Testis (tissue), 2 donors: Measurements from ENCODE around the gene NKAIN2.

Experiments
- POLR2A ChIP-seq: fragments of 450-650 bp; IDR thresholded peaks from one replicate; pipeline ENCODE4 v1.6.1; 2017; ENCODE audit warnings: antibody characterized with exemption, mild to moderate bottlenecking, moderate library complexity
- TF ChIP-seq, protein P1 (sequence below), 3 experiments: fragments of 450-650 bp in 2 of 3; fragments of 200-600 bp in 1 of 3; sonication (generic) in 1 of 3; IDR thresholded peaks; one replicate each; pipeline ENCODE4 v1.5.1; 2016 to 2019; ENCODE audit warnings: antibody characterized with exemption in 3 of 3, mild to moderate bottlenecking in 2 of 3, moderate library complexity in 1 of 3

DNA sequence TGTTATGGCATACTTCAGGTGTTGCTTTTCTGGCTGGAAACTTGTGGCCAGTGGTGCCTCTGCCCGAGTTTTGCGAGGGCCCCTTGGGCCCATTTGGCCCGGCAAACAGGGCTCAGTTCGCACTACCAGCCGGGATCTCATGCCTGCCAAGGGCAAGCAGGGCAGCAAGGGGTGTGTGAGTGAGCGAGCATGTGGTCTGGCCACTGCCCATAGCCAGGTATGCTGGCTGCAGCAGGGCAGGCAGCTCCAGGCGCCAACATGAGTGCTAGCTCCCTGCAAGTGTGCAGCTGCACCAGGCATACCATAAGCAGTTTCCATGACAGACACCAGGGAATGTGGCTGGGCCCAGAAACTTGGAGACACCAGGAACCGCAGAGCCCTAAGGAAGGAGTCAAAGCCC is 389.5 kb downstream of the NKAIN2 start:
- TF ChIP-seq, protein P1, sequence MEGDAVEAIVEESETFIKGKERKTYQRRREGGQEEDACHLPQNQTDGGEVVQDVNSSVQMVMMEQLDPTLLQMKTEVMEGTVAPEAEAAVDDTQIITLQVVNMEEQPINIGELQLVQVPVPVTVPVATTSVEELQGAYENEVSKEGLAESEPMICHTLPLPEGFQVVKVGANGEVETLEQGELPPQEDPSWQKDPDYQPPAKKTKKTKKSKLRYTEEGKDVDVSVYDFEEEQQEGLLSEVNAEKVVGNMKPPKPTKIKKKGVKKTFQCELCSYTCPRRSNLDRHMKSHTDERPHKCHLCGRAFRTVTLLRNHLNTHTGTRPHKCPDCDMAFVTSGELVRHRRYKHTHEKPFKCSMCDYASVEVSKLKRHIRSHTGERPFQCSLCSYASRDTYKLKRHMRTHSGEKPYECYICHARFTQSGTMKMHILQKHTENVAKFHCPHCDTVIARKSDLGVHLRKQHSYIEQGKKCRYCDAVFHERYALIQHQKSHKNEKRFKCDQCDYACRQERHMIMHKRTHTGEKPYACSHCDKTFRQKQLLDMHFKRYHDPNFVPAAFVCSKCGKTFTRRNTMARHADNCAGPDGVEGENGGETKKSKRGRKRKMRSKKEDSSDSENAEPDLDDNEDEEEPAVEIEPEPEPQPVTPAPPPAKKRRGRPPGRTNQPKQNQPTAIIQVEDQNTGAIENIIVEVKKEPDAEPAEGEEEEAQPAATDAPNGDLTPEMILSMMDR (IDR thresholded peaks at IDR 0.05), result no peak
- no peak for TF ChIP-seq POLR2A
